ENCODE data around the gene ACE. TPM values are rescaled to one million over a fixed set of nuclear protein-coding genes. Genes with fewer than 3 reads are reported as not detected.

ACE gene
- total and polyA plus RNA-seq, 10 donors = 0.61 to 17.3 (median 8.2) TPM

DNA sequence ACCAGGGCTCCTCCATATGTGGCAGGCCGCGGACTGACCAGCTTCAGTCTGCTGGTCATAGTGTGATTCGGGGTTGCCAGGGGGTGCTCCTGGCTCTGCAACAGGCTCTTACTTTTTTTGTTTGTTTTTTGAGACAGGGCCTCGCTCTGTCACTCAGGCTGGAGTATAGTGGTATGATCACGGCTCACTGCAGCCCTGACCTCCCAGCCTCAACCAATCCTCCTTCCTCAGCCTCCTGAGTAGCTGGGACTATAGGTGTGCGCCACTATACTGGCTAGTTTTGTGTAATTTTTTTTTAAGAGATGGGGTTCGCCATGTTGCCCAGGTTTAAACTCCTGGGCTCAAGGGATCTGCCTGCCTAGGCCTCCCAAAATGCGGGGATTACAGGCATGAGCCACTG is 34.5 kb downstream of the ACE start:
- no peak overlapping the region for H3K27ac ChIP-seq
- no peaks in the 10 kb centered on the region for H3K4me1 ChIP-seq
- 92 to 95% (median 92%) methylated on average over 8 of the region's 8 CpGs for WGBS, 5 donors
- H3K36me3 ChIP-seq = no peaks in the 10 kb centered on the region
- H3K4me3 ChIP-seq = no peak overlapping the region
- H3K27me3 ChIP-seq (replicated peaks in 1 of 7) = peaks cover 0 to 39% (median 0%) of the 10 kb centered on the region in 7 donors
- TF ChIP-seq, protein P1, sequence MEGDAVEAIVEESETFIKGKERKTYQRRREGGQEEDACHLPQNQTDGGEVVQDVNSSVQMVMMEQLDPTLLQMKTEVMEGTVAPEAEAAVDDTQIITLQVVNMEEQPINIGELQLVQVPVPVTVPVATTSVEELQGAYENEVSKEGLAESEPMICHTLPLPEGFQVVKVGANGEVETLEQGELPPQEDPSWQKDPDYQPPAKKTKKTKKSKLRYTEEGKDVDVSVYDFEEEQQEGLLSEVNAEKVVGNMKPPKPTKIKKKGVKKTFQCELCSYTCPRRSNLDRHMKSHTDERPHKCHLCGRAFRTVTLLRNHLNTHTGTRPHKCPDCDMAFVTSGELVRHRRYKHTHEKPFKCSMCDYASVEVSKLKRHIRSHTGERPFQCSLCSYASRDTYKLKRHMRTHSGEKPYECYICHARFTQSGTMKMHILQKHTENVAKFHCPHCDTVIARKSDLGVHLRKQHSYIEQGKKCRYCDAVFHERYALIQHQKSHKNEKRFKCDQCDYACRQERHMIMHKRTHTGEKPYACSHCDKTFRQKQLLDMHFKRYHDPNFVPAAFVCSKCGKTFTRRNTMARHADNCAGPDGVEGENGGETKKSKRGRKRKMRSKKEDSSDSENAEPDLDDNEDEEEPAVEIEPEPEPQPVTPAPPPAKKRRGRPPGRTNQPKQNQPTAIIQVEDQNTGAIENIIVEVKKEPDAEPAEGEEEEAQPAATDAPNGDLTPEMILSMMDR (IDR thresholded peaks at IDR 0.05 in 8 of 11, conservative IDR thresholded peaks at IDR 0.05 in 3 of 11) = no peak
- TF ChIP-seq POLR2A (IDR thresholded peaks at IDR 0.05) (no peak), POLR2AphosphoS5 (IDR thresholded peaks at IDR 0.05) (no peak)
- no peaks in the 10 kb centered on the region for H3K9me3 ChIP-seq
- no peak for DNase-seq
- intact Hi-C loops (cut with DNase I; ENCODE audit: low total_unique reads) = no loop called here

GRCh38 chr17:63512388-63512787 is 35.5 kb downstream of the ACE start:
- Histone ChIP-seq H3K4me3 (no peak overlapping the region), H3K27me3 (replicated peaks in 1 of 7) (peaks cover 0 to 31% (median 0%) of the 10 kb centered on the region in 7 donors), H3K27ac (no peak overlapping the region), H3K4me1 (no peaks in the 10 kb centered on the region), H3K36me3 (no peaks in the 10 kb centered on the region), H3K9me3 (no peaks in the 10 kb centered on the region)
- intact Hi-C loops (cut with DNase I; ENCODE audit: low total_unique reads) = no loop called here
- WGBS, 5 donors = 81 to 91% (median 86%) methylated on average over 3 of the region's 3 CpGs
- DNase-seq = no peak
- TF ChIP-seq POLR2A (IDR thresholded peaks at IDR 0.05) (no peak), POLR2AphosphoS5 (IDR thresholded peaks at IDR 0.05) (no peak)
- TF ChIP-seq, protein P1 (IDR thresholded peaks at IDR 0.05 in 8 of 11, conservative IDR thresholded peaks at IDR 0.05 in 3 of 11) = no peak

- Histone ChIP-seq H3K27me3 (replicated peaks in 1 of 7) (peaks cover 0 to 25% (median 0%) of the 10 kb centered on the region in 7 donors), H3K36me3 (no peaks in the 10 kb centered on the region), H3K9me3 (no peaks in the 10 kb centered on the region), H3K4me1 (no peaks in the 10 kb centered on the region), H3K27ac (no peak overlapping the region), H3K4me3 (no peak overlapping the region)
- TF ChIP-seq POLR2AphosphoS5 (IDR thresholded peaks at IDR 0.05) (no peak), POLR2A (IDR thresholded peaks at IDR 0.05) (no peak)
- TF ChIP-seq, protein P1 (IDR thresholded peaks at IDR 0.05 in 8 of 11, conservative IDR thresholded peaks at IDR 0.05 in 3 of 11) = no peak
- WGBS, 5 donors = 70 to 86% (median 78%) methylated on average over 7 of the region's 7 CpGs
- intact Hi-C loops (cut with DNase I; ENCODE audit: low total_unique reads) = no loop called here
- DNase-seq = no peak
Measured at GRCh38 chr17:63512896-63513644, 36.2 kb downstream of the ACE start.

DNA sequence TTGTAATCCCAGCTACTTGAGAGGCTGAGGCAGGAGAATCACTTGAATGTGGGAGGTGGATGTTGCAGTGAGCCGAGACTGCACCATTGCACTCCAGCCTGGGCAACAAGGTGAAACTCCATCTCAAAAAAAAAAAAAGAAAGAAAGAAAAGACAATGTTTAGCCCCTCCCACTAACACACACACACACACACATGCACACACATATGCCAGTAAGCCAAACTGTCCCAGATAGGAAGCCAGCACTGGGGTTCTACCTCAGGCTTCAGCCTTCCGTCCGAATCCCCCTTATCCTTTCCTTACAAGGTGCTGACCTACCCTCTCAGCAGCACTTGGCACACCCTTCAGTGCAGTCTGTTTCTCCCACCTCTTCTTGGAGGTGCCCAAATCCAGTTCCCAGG is 37.6 kb downstream of the ACE start:
- DNase-seq = no peak
- H3K4me3 ChIP-seq = no peak overlapping the region
- peaks cover 0 to 14% (median 0%) of the 10 kb centered on the region in 7 donors for H3K27me3 ChIP-seq (replicated peaks in 1 of 7)
- H3K36me3 ChIP-seq = no peaks in the 10 kb centered on the region
- WGBS, 5 donors = 75 to 92% (median 77%) methylated on average over 3 of the region's 3 CpGs
- TF ChIP-seq POLR2AphosphoS5 (IDR thresholded peaks at IDR 0.05) (no peak), POLR2A (IDR thresholded peaks at IDR 0.05) (no peak)
- TF ChIP-seq, protein P1 (IDR thresholded peaks at IDR 0.05 in 8 of 11, conservative IDR thresholded peaks at IDR 0.05 in 3 of 11) = no peak
- H3K27ac ChIP-seq = no peak overlapping the region
- H3K4me1 ChIP-seq = no peaks in the 10 kb centered on the region
- intact Hi-C loops (cut with DNase I; ENCODE audit: low total_unique reads) = no loop called here
- no peaks in the 10 kb centered on the region for H3K9me3 ChIP-seq

Data from spleen (tissue), 11 donors.